Mesendoderm (in vitro differentiated cells): Measurements from ENCODE around the gene KLC3.
A peak's percentile ranks its signal among the peaks of the same experiment; 100 is the strongest.

ENCODE experiments used
- DNase-seq: peaks from one replicate; pipeline ENCODE4 v3.0.0; 2013
- H2AK5ac ChIP-seq: 2 replicates; pipeline ENCODE4 v1.6.1; 2013; ENCODE audit warnings: low read length, inconsistent platforms
- H2BK120ac ChIP-seq: 2 replicates; pipeline ENCODE4 v1.6.1; 2013; ENCODE audit warnings: low read depth, mild to moderate bottlenecking, low read length, moderate library complexity, mixed read lengths
- H2BK15ac ChIP-seq: replicated peaks from 2 replicates; pipeline ENCODE4 v1.6.1; 2013; ENCODE audit warnings: low read depth, mild to moderate bottlenecking, moderate library complexity
- H2BK5ac ChIP-seq: 2 replicates; pipeline ENCODE4 v1.6.1; 2013; ENCODE audit warnings: low read length, inconsistent platforms
- H3K18ac ChIP-seq: 2 replicates; pipeline ENCODE4 v1.6.1; 2013; ENCODE audit warnings: mild to moderate bottlenecking, low read length, mixed read lengths
- H3K23ac ChIP-seq: one replicate; pipeline ENCODE4 v1.6.1; 2013; ENCODE audit warnings: low read length
- H3K27ac ChIP-seq: 2 replicates; pipeline ENCODE4 v1.5.1; 2013; ENCODE audit warnings: low read depth, mild to moderate bottlenecking, inconsistent platforms, low read length, moderate library complexity
- H3K27me3 ChIP-seq: 2 replicates; pipeline ENCODE4 v1.6.1; 2013; ENCODE audit warnings: low read length, control low read depth, mild to moderate bottlenecking, inconsistent platforms; ENCODE audit not compliant: insufficient read depth, poor library complexity
- H3K36me3 ChIP-seq: 2 replicates; pipeline ENCODE4 v1.6.1; 2013; ENCODE audit warnings: low read length, inconsistent platforms; ENCODE audit not compliant: control insufficient read depth, insufficient read depth
- H3K4ac ChIP-seq: one replicate; pipeline ENCODE4 v1.6.1; 2013; ENCODE audit warnings: low read depth, mild to moderate bottlenecking, low read length, moderate library complexity
- H3K4me1 ChIP-seq: 2 replicates; pipeline ENCODE4 v1.6.1; 2013; ENCODE audit warnings: low read depth, low read length, inconsistent platforms; ENCODE audit not compliant: control insufficient read depth
- H3K4me2 ChIP-seq: 2 replicates; pipeline ENCODE4 v1.6.1; 2013; ENCODE audit warnings: low read length
- H3K4me3 ChIP-seq: 2 replicates; pipeline ENCODE4 v1.5.1; 2013; ENCODE audit warnings: mild to moderate bottlenecking, low read length
- H3K56ac ChIP-seq: one replicate; pipeline ENCODE4 v1.6.1; 2013; ENCODE audit warnings: low read length
- H3K79me1 ChIP-seq: 2 replicates; pipeline ENCODE4 v1.6.1; 2013; ENCODE audit warnings: low read length, inconsistent platforms
- H3K79me2 ChIP-seq: 2 replicates; pipeline ENCODE4 v1.6.1; 2013; ENCODE audit warnings: mild to moderate bottlenecking, low read length; ENCODE audit not compliant: control insufficient read depth, insufficient read depth
- H3K9ac ChIP-seq: 2 replicates; pipeline ENCODE4 v1.6.1; 2013; ENCODE audit warnings: low read length, inconsistent platforms
- H4K5ac ChIP-seq: one replicate; pipeline ENCODE4 v1.6.1; 2013; ENCODE audit warnings: low read length
- H4K8ac ChIP-seq: one replicate; pipeline ENCODE4 v1.6.1; 2013; ENCODE audit warnings: low read depth, mild to moderate bottlenecking, control low read depth, low read length, moderate library complexity
- WGBS: extraction: QIAGEN DNeasy Blood & Tissue Kit; methylation state at CpG from one replicate; pipeline ENCODE4 v1.1.7; 2013; ENCODE audit warnings: low lambda C conversion rate, missing lambda C conversion rate; ENCODE audit not compliant: insufficient coverage; ENCODE audit errors: extremely low coverage; 5-methylcytosine and 5-hydroxymethylcytosine counted together

Gene KLC3

GRCh38 chr19:45339629-45340028, 921 bp upstream of the KLC3 start:
- Histone ChIP-seq H4K5ac (no peak overlapping the region), H2BK15ac (no peak overlapping the region), H3K36me3 (no peaks in the 10 kb centered on the region), H3K4ac (no peak overlapping the region), H3K18ac (no peak overlapping the region), H3K4me1 (no peaks in the 10 kb centered on the region), H4K8ac (no peak overlapping the region), H3K27me3 (no peaks in the 10 kb centered on the region), H3K27ac (no peak overlapping the region), H3K79me1 (no peaks in the 10 kb centered on the region), H3K23ac (no peak overlapping the region), H2BK120ac (no peak overlapping the region), H3K4me2 (no peak overlapping the region), H3K9ac (no peak overlapping the region), H2BK5ac (no peak overlapping the region), H3K56ac (no peak overlapping the region), H2AK5ac (no peak overlapping the region), H3K79me2 (no peaks in the 10 kb centered on the region), H3K4me3 (no peak overlapping the region)
- no peak for DNase-seq
- WGBS = no CpG with 5 or more reads among the region's 6 CpGs

- no peak overlapping the region for H4K8ac ChIP-seq
- H4K5ac ChIP-seq = no peak overlapping the region
- no peaks in the 10 kb centered on the region for H3K27me3 ChIP-seq
- H3K79me2 ChIP-seq = no peaks in the 10 kb centered on the region
- no peak overlapping the region for H2BK15ac ChIP-seq
- no peaks in the 10 kb centered on the region for H3K79me1 ChIP-seq
- H2BK5ac ChIP-seq = no peak overlapping the region
- H3K9ac ChIP-seq = peak overlapping the region; percentile 54
- H3K36me3 ChIP-seq = no peaks in the 10 kb centered on the region
- no CpG with 5 or more reads among the region's 25 CpGs for WGBS
- H3K4me3 ChIP-seq = peak overlapping the region; percentile 23
- no peak overlapping the region for H2AK5ac ChIP-seq
- no peak overlapping the region for H3K4ac ChIP-seq
- H2BK120ac ChIP-seq = no peak overlapping the region
- no peak overlapping the region for H3K18ac ChIP-seq
- H3K4me1 ChIP-seq = no peaks in the 10 kb centered on the region
- H3K4me2 ChIP-seq = peak overlapping the region; percentile 36
- DNase-seq = peak; percentile 24
- H3K27ac ChIP-seq = no peak overlapping the region
- peak overlapping the region; percentile 56 for H3K56ac ChIP-seq
- H3K23ac ChIP-seq = no peak overlapping the region
Measured at GRCh38 chr19:45340899-45341453, 426 bp downstream of the KLC3 start.

GRCh38 chr19:45342911-45343310, 2.4 kb downstream of the KLC3 start:
- H3K4me3 ChIP-seq = no peak overlapping the region
- H3K4me2 ChIP-seq = no peak overlapping the region
- H3K79me1 ChIP-seq = no peaks in the 10 kb centered on the region
- H3K27ac ChIP-seq = no peak overlapping the region
- no peak overlapping the region for H3K4ac ChIP-seq
- no peak overlapping the region for H4K8ac ChIP-seq
- DNase-seq = no peak
- H3K79me2 ChIP-seq = no peaks in the 10 kb centered on the region
- no peaks in the 10 kb centered on the region for H3K4me1 ChIP-seq
- H3K18ac ChIP-seq = no peak overlapping the region
- no peaks in the 10 kb centered on the region for H3K36me3 ChIP-seq
- H2BK120ac ChIP-seq = no peak overlapping the region
- peak overlapping the region; percentile 80 for H3K23ac ChIP-seq
- no peak overlapping the region for H3K9ac ChIP-seq
- no peak overlapping the region for H4K5ac ChIP-seq
- H2AK5ac ChIP-seq = no peak overlapping the region
- H3K56ac ChIP-seq = no peak overlapping the region
- no peak overlapping the region for H2BK5ac ChIP-seq
- no peaks in the 10 kb centered on the region for H3K27me3 ChIP-seq
- no CpG with 5 or more reads among the region's 13 CpGs for WGBS
- no peak overlapping the region for H2BK15ac ChIP-seq

GRCh38 chr19:45344621-45345505, 4.3 kb downstream of the KLC3 start:
- H3K36me3 ChIP-seq = no peaks in the 10 kb centered on the region
- no peak overlapping the region for H3K23ac ChIP-seq
- H2BK120ac ChIP-seq = no peak overlapping the region
- no peak overlapping the region for H2AK5ac ChIP-seq
- no peak overlapping the region for H4K5ac ChIP-seq
- no peaks in the 10 kb centered on the region for H3K27me3 ChIP-seq
- no peak overlapping the region for H4K8ac ChIP-seq
- no peak overlapping the region for H2BK15ac ChIP-seq
- H3K4me1 ChIP-seq = no peaks in the 10 kb centered on the region
- no peak for DNase-seq
- H3K4me3 ChIP-seq = no peak overlapping the region
- no peak overlapping the region for H3K9ac ChIP-seq
- no peak overlapping the region for H3K4me2 ChIP-seq
- no peak overlapping the region for H3K56ac ChIP-seq
- no CpG with 5 or more reads among the region's 15 CpGs for WGBS
- no peaks in the 10 kb centered on the region for H3K79me2 ChIP-seq
- H3K27ac ChIP-seq = no peak overlapping the region
- no peak overlapping the region for H2BK5ac ChIP-seq
- no peak overlapping the region for H3K4ac ChIP-seq
- no peaks in the 10 kb centered on the region for H3K79me1 ChIP-seq
- no peak overlapping the region for H3K18ac ChIP-seq

- H3K27me3 ChIP-seq = no peaks in the 10 kb centered on the region
- H2BK5ac ChIP-seq = no peak overlapping the region
- no peak overlapping the region for H4K5ac ChIP-seq
- no peak overlapping the region for H2BK15ac ChIP-seq
- H3K4me1 ChIP-seq = no peaks in the 10 kb centered on the region
- no peak overlapping the region for H3K4ac ChIP-seq
- no peaks in the 10 kb centered on the region for H3K79me2 ChIP-seq
- no peak overlapping the region for H3K27ac ChIP-seq
- H3K36me3 ChIP-seq = no peaks in the 10 kb centered on the region
- no peak overlapping the region for H4K8ac ChIP-seq
- no peak overlapping the region for H3K56ac ChIP-seq
- H2AK5ac ChIP-seq = no peak overlapping the region
- no peak overlapping the region for H3K18ac ChIP-seq
- WGBS = no CpG with 5 or more reads among the region's 15 CpGs
- no peak overlapping the region for H3K9ac ChIP-seq
- H3K4me3 ChIP-seq = no peak overlapping the region
- H3K79me1 ChIP-seq = no peaks in the 10 kb centered on the region
- DNase-seq = no peak
- no peak overlapping the region for H3K23ac ChIP-seq
- no peak overlapping the region for H2BK120ac ChIP-seq
- no peak overlapping the region for H3K4me2 ChIP-seq
Measured at GRCh38 chr19:45345506-45345860, 4.9 kb downstream of the KLC3 start.
